Subcutaneous abdominal adipose tissue (tissue), 5 donors: Measurements from ENCODE around the gene HOXC11.
A peak's percentile ranks its signal among the peaks of the same experiment; 100 is the strongest.

Experiments
- H3K27ac ChIP-seq: one replicate; pipeline ENCODE4 v1.7.0; 2013; ENCODE audit warnings: low read depth, mild to moderate bottlenecking, inconsistent platforms, low read length, moderate library complexity
- H3K27me3 ChIP-seq, 5 donors: one replicate each; pipeline ENCODE4 v1.7.0; 2013; ENCODE audit warnings: low read length in 5 of 5, inconsistent platforms in 1 of 5; ENCODE audit not compliant: control insufficient read depth in 5 of 5, insufficient read depth in 4 of 5
- H3K36me3 ChIP-seq, 5 donors: one replicate each; pipeline ENCODE4 v1.7.0; 2013; ENCODE audit warnings: low read length in 5 of 5; ENCODE audit not compliant: control insufficient read depth in 5 of 5, insufficient read depth in 5 of 5
- H3K4me1 ChIP-seq, 5 donors: one replicate each; pipeline ENCODE4 v1.7.0; 2013; ENCODE audit warnings: low read length in 5 of 5, mild to moderate bottlenecking in 3 of 5, moderate library complexity in 1 of 5; ENCODE audit not compliant: control insufficient read depth in 5 of 5, insufficient read depth in 5 of 5
- H3K4me3 ChIP-seq, 5 donors: one replicate each; pipeline ENCODE4 v1.7.0; 2013; ENCODE audit warnings: low read length in 5 of 5, low read depth in 1 of 5
- H3K9ac ChIP-seq, 5 donors: one replicate each; pipeline ENCODE4 v1.7.0; 2013; ENCODE audit warnings: low read length in 5 of 5, mild to moderate bottlenecking in 4 of 5, moderate library complexity in 3 of 5
- H3K9me3 ChIP-seq, 5 donors: one replicate each; pipeline ENCODE4 v1.7.0; 2013; ENCODE audit warnings: low read length in 5 of 5; ENCODE audit not compliant: control insufficient read depth in 5 of 5
- donor health status: healthy.
- donor health status: healthy.
- donor health status: healthy.
- donor health status: healthy.
- donor health status: healthy.

HOXC11 gene

GRCh38 chr12:53935383-53936341 lies 37.3 kb upstream of the HOXC11 start:
- Histone ChIP-seq H3K9ac (no peak overlapping the region), H3K9me3 (no peaks in the 10 kb centered on the region), H3K27ac (no peak overlapping the region), H3K4me3 (no peak overlapping the region), H3K27me3 (peaks cover 75 to 97% (median 91%) of the 10 kb centered on the region in 5 donors), H3K4me1 (peaks cover 0 to 17% (median 4%) of the 10 kb centered on the region in 5 donors), H3K36me3 (no peaks in the 10 kb centered on the region)

- no peak overlapping the region for H3K27ac ChIP-seq
- H3K36me3 ChIP-seq, result no peaks in the 10 kb centered on the region
- no peaks in the 10 kb centered on the region for H3K9me3 ChIP-seq
- peaks cover 0 to 17% (median 4%) of the 10 kb centered on the region in 5 donors for H3K4me1 ChIP-seq
- H3K27me3 ChIP-seq, result peaks cover 79 to 95% (median 91%) of the 10 kb centered on the region in 5 donors
- no peak overlapping the region for H3K4me3 ChIP-seq
- no peak overlapping the region for H3K9ac ChIP-seq
These were observed 35.8 kb upstream of the HOXC11 start for GRCh38 chr12:53937099-53937498.

- H3K4me3 ChIP-seq, result no peak overlapping the region
- peaks cover 79 to 94% (median 87%) of the 10 kb centered on the region in 5 donors for H3K27me3 ChIP-seq
- no peaks in the 10 kb centered on the region for H3K9me3 ChIP-seq
- no peak overlapping the region for H3K9ac ChIP-seq
- H3K4me1 ChIP-seq, result peaks cover 0 to 17% (median 4%) of the 10 kb centered on the region in 5 donors
- no peak overlapping the region for H3K27ac ChIP-seq
- no peaks in the 10 kb centered on the region for H3K36me3 ChIP-seq
These were observed 35.2 kb upstream of the HOXC11 start for GRCh38 chr12:53937596-53938325.

- Histone ChIP-seq H3K4me1 (peaks cover 0 to 17% (median 4%) of the 10 kb centered on the region in 5 donors), H3K36me3 (no peaks in the 10 kb centered on the region), H3K27ac (no peak within 1 kb of the TSS), H3K9ac (no peak within 1 kb of the TSS), H3K4me3 (peak within 1 kb of the TSS in 1 of 5 donors; percentile 6), H3K9me3 (no peaks in the 10 kb centered on the region), H3K27me3 (peaks cover 78 to 94% (median 83%) of the 10 kb centered on the region in 5 donors)
These were observed 34.4 kb upstream of the HOXC11 start, which contains the start of gene HOXC13 for GRCh38 chr12:53938326-53939140. Gene HOXC13 (plus strand): TSS chr12:53938831. CDS start chr12:53938907, 76 bp downstream.

GRCh38 chr12:53939141-53940108 lies 33.5 kb upstream of the HOXC11 start:
- Histone ChIP-seq H3K27ac (no peak overlapping the region), H3K36me3 (no peaks in the 10 kb centered on the region), H3K4me1 (peaks cover 0 to 17% (median 4%) of the 10 kb centered on the region in 5 donors), H3K9me3 (no peaks in the 10 kb centered on the region), H3K27me3 (peaks cover 78 to 94% (median 83%) of the 10 kb centered on the region in 5 donors), H3K4me3 (no peak overlapping the region), H3K9ac (no peak overlapping the region)

- peaks cover 78 to 94% (median 84%) of the 10 kb centered on the region in 5 donors for H3K27me3 ChIP-seq
- no peak overlapping the region for H3K9ac ChIP-seq
- H3K27ac ChIP-seq, result no peak overlapping the region
- peaks cover 0 to 16% (median 4%) of the 10 kb centered on the region in 5 donors for H3K4me1 ChIP-seq
- H3K36me3 ChIP-seq, result no peaks in the 10 kb centered on the region
- H3K4me3 ChIP-seq, result no peak overlapping the region
- H3K9me3 ChIP-seq, result no peaks in the 10 kb centered on the region
These were observed 32.4 kb upstream of the HOXC11 start for GRCh38 chr12:53940443-53941014.

- Histone ChIP-seq H3K27me3 (peaks cover 78 to 94% (median 85%) of the 10 kb centered on the region in 5 donors), H3K9ac (no peak overlapping the region), H3K9me3 (no peaks in the 10 kb centered on the region), H3K4me3 (no peak overlapping the region), H3K36me3 (no peaks in the 10 kb centered on the region), H3K4me1 (peaks cover 0 to 16% (median 4%) of the 10 kb centered on the region in 5 donors), H3K27ac (no peak overlapping the region)
These were observed 31.7 kb upstream of the HOXC11 start for GRCh38 chr12:53941187-53941586.

- Histone ChIP-seq H3K27me3 (peaks cover 81 to 94% (median 86%) of the 10 kb centered on the region in 5 donors), H3K36me3 (no peaks in the 10 kb centered on the region), H3K4me1 (peaks cover 0 to 16% (median 4%) of the 10 kb centered on the region in 5 donors), H3K9me3 (no peaks in the 10 kb centered on the region), H3K9ac (no peak overlapping the region), H3K27ac (no peak overlapping the region), H3K4me3 (no peak overlapping the region)
These were observed 31.2 kb upstream of the HOXC11 start for GRCh38 chr12:53941750-53942149.
